HepG2 (cell line): ENCODE data around the gene RAD21L1. TPM values are rescaled to one million over a fixed set of nuclear protein-coding genes. Genes with fewer than 3 reads are reported as not detected.

Source experiments
- ATAC-seq: fragments of 200-7000 bp; cut with Tn5 transposase; 3 replicates; pipeline ENCODE4 v1.9.1; 2020; ENCODE audit warnings: mild to moderate bottlenecking, moderate library complexity
- BruUV-seq: library from RNA; stranded (reverse); fragments of 400-500 nt; replicated peaks from 2 replicates; lab custom pipeline; 2021; lab: Mats Ljungman, UMichigan
- CTCF ChIA-PET: fragments of 300-600 bp; formaldehyde crosslinking; extraction: SDS; loops from one replicate; lab custom pipeline; 2021; ENCODE audit warnings: low total read pairs, inconsistent platforms, low intra/inter-chr PET ratio; lab: Yijun Ruan, JAX
- POLR2A ChIA-PET: fragments of 350-600 bp; sonication (Branson Sonifier 250); formaldehyde crosslinking; loops from one replicate; lab custom pipeline; 2020; ENCODE audit warnings: antibody characterized with exemption, inconsistent platforms; lab: Yijun Ruan, JAX
- DNase-seq: peaks from one replicate; pipeline ENCODE4 v3.0.0-alpha.2; 2015; ENCODE audit warnings: low spot score
- FAIRE-seq: peaks from 3 replicates; lab custom pipeline; 2011; peaks lifted over from hg19 to GRCh38; lab: Jason Lieb, UNC
- H2AFZ ChIP-seq: one replicate; pipeline ENCODE4 v1.6.1; 2011; ENCODE audit warnings: low read length, inconsistent platforms
- H3K27ac ChIP-seq: fragments of 300-600 bp; 3 replicates; pipeline ENCODE4 v1.8.0; 2011; ENCODE audit warnings: mixed run types, mild to moderate bottlenecking, mixed read lengths, low read length, inconsistent platforms; ENCODE audit not compliant: insufficient read depth; ENCODE audit errors: extremely low read length
- H3K27me3 ChIP-seq, 2 experiments: fragments of 200-600 bp in 1 of 2; 2 replicates in 1 of 2; 3 replicates in 1 of 2; pipeline versions ENCODE4 v1.6.0 to v1.8.0; 2011; ENCODE audit warnings: low read length in 2 of 2, mild to moderate bottlenecking in 2 of 2, moderate library complexity in 2 of 2, inconsistent platforms in 1 of 2; ENCODE audit not compliant: insufficient read depth in 2 of 2, control insufficient read depth in 1 of 2
- H3K36me3 ChIP-seq, 2 experiments: fragments of 200-600 bp in 1 of 2; replicated peaks in 1 of 2; 2 replicates in 1 of 2; 3 replicates in 1 of 2; pipeline versions ENCODE4 v1.5.1 to v1.8.0; 2011; ENCODE audit warnings: low read length in 2 of 2, inconsistent platforms in 1 of 2; ENCODE audit not compliant: insufficient read depth in 2 of 2, control insufficient read depth in 1 of 2
- H3K4me1 ChIP-seq: 2 replicates; pipeline ENCODE4 v1.5.1; 2012; ENCODE audit warnings: low read length, inconsistent platforms; ENCODE audit not compliant: insufficient read depth
- H3K4me2 ChIP-seq: 2 replicates; pipeline ENCODE4 v1.6.0; 2011; ENCODE audit warnings: low read depth, low read length, inconsistent platforms
- H3K4me3 ChIP-seq, 3 experiments: fragments of 200-600 bp in 1 of 3; sonication (generic), shearing (Covaris generic) in 1 of 3; replicated peaks in 1 of 3; 2 replicates each; pipeline ENCODE4 v1.5.1; 2011 to 2016; ENCODE audit warnings: low read length in 3 of 3, inconsistent platforms in 2 of 3, low read depth in 2 of 3, mild to moderate bottlenecking in 2 of 3, control low read depth in 1 of 3, mixed read lengths in 1 of 3; ENCODE audit not compliant: insufficient read depth in 1 of 3
- H3K79me2 ChIP-seq: one replicate; pipeline ENCODE4 v1.6.1; 2011; ENCODE audit warnings: low read length, inconsistent platforms; ENCODE audit not compliant: insufficient read depth
- H3K9ac ChIP-seq: 2 replicates; pipeline ENCODE4 v1.6.0; 2011; ENCODE audit warnings: mild to moderate bottlenecking, low read depth, low read length, inconsistent platforms; ENCODE audit not compliant: insufficient read depth
- H3K9me3 ChIP-seq: 2 replicates; pipeline ENCODE4 v1.5.1; 2012; ENCODE audit warnings: mild to moderate bottlenecking, low read length
- H4K20me1 ChIP-seq: 2 replicates; pipeline ENCODE4 v1.6.0; 2011; ENCODE audit warnings: inconsistent platforms, mild to moderate bottlenecking, low read length, moderate library complexity; ENCODE audit not compliant: insufficient read depth
- DNMT1 ChIP-seq: sonication (generic); formaldehyde crosslinking; IDR thresholded peaks from 2 replicates; pipeline ENCODE4 v1.5.1; 2020; ENCODE audit warnings: mild to moderate bottlenecking, missing genetic modification reagents
- IKZF4 ChIP-seq: sonication (generic); formaldehyde crosslinking; IDR thresholded peaks from 2 replicates; pipeline ENCODE4 v1.5.1; 2020; ENCODE audit warnings: borderline replicate concordance, mild to moderate bottlenecking, low read depth, missing genetic modification reagents; ENCODE audit errors: not compliant biosample characterization
- SAP130 ChIP-seq: IDR thresholded peaks from 2 replicates; pipeline ENCODE4 v1.6.1; 2016; ENCODE audit warnings: low read depth
- SOX13 ChIP-seq, 3 experiments: fragments of 450-650 bp in 1 of 3; sonication (generic) in 1 of 3; formaldehyde crosslinking in 1 of 3; IDR thresholded peaks in 2 of 3; conservative IDR thresholded peaks in 1 of 3; 2 replicates each; pipeline versions ENCODE4 v1.5.0 to v1.6.1; 2016 to 2020; ENCODE audit warnings: antibody characterized with exemption in 1 of 3, mild to moderate bottlenecking in 1 of 3, missing compliant biosample characterization in 1 of 3, missing genetic modification reagents in 1 of 3, moderate library complexity in 1 of 3
- ZC3H4 ChIP-seq: sonication (generic); formaldehyde crosslinking; IDR thresholded peaks from 2 replicates; pipeline ENCODE4 v1.4.0; 2020; ENCODE audit warnings: missing genetic modification reagents, borderline replicate concordance
- ZNF142 ChIP-seq: sonication (generic); formaldehyde crosslinking; IDR thresholded peaks from 2 replicates; pipeline ENCODE4 v1.4.0; 2020; ENCODE audit warnings: missing genetic modification reagents
- ZNF329 ChIP-seq: sonication (generic); formaldehyde crosslinking; IDR thresholded peaks from 2 replicates; pipeline ENCODE4 v1.9.0; 2021; ENCODE audit warnings: low read depth, mild to moderate bottlenecking, missing genetic modification reagents
- ZNF33A ChIP-seq: sonication (generic); formaldehyde crosslinking; IDR thresholded peaks from 2 replicates; pipeline ENCODE4 v1.5.1; 2020; ENCODE audit warnings: missing genetic modification reagents, mild to moderate bottlenecking, moderate library complexity, borderline replicate concordance
- ZNF350 ChIP-seq: sonication (generic); formaldehyde crosslinking; IDR thresholded peaks from 2 replicates; pipeline ENCODE4 v1.4.0; 2020; ENCODE audit warnings: mild to moderate bottlenecking, low read depth, missing genetic modification reagents, borderline replicate concordance
- ZNF850 ChIP-seq: sonication (generic); formaldehyde crosslinking; conservative IDR thresholded peaks from 2 replicates; pipeline ENCODE4 v1.9.0; 2021; ENCODE audit warnings: mild to moderate bottlenecking, missing genetic modification reagents
- ZSCAN12 ChIP-seq: sonication (generic); formaldehyde crosslinking; IDR thresholded peaks from 2 replicates; pipeline ENCODE4 v1.9.0; 2021; ENCODE audit warnings: mild to moderate bottlenecking, missing genetic modification reagents
- WGBS: methylation state at CpG from one replicate; pipeline ENCODE4 v1.1.6; 2017; ENCODE audit warnings: low lambda C conversion rate; 5-methylcytosine and 5-hydroxymethylcytosine counted together
- in situ Hi-C: cut with HindIII; loops from 2 replicates; pipeline ENCODE4 v1.10.0; 2017; ENCODE audit warnings: low pct_unique_long_range_greater_than_20kb; ENCODE audit not compliant: extremely low pct_ligation_motif_present
- intact Hi-C: fragments of 100-400 bp; cut with micrococcal nuclease; formaldehyde crosslinking; loops from one replicate; pipeline ENCODE4 v1.10.0; 2022; ENCODE audit not compliant: unreplicated experiment
- polyA plus RNA-seq, 8 experiments: library from polyadenylated mRNA; depleted of rRNA in 3 of 8; stranded (reverse) in 7 of 8; unstranded in 1 of 8; fragments of >200 nt; fragmentation: Illumina TruSeq in 4 of 8; extraction: Trizol in 4 of 8; gene quantifications; 2 replicates each; pipeline versions ENCODE4 v1.2.1 to v1.2.3, GENCODE V29; 2011 to 2016; ENCODE audit warnings: low read depth in 4 of 8, missing spikeins in 1 of 8, mixed read lengths in 1 of 8; ENCODE audit not compliant: insufficient read depth in 1 of 8
- total RNA-seq, 5 experiments: library from RNA; depleted of rRNA; stranded (reverse); fragments of >200 nt; fragmentation: Illumina TruSeq; extraction: Trizol; gene quantifications; 2 replicates each; pipeline ENCODE4 v1.2.3, GENCODE V29; 2016; ENCODE audit warnings: low read depth in 1 of 5

The RAD21L1 gene
- total and polyA plus RNA-seq, 2 of the 13 experiments (the other 11 are each of a cell fraction or from before 2014, with no cell fraction given) = not detected

- ChIA-PET CTCF (no interaction called here), POLR2A (no interaction called here)
- DNase-seq = no peak
- H3K79me2 ChIP-seq = no peaks in the 10 kb centered on the region
- no peak overlapping the region for H3K27ac ChIP-seq
- no peak overlapping the region for H3K4me2 ChIP-seq
- no peaks in the 10 kb centered on the region for H3K9me3 ChIP-seq
- intact Hi-C loops = no loop called here
- H3K27me3 ChIP-seq = peaks cover 0 to 4% of the 10 kb centered on the region in 2 experiments; a peak in 1 of 5 replicates
- H3K4me3 ChIP-seq = no peak overlapping the region
- no peak overlapping the region for H2AFZ ChIP-seq
- BruUV-seq = no TSS peak
- in situ Hi-C loops = no loop called here
- H3K4me1 ChIP-seq = no peaks in the 10 kb centered on the region
- no peaks in the 10 kb centered on the region for H3K36me3 ChIP-seq
- no peak for TF ChIP-seq DNMT1 (CRISPR knock-in tag)
- TF ChIP-seq IKZF4 (CRISPR knock-in tag) = no peak
- no peak for TF ChIP-seq SAP130 (CRISPR knock-in tag)
- no peak for FAIRE-seq
- no peak for ATAC-seq
- no peak overlapping the region for H3K9ac ChIP-seq
- no peaks in the 10 kb centered on the region for H4K20me1 ChIP-seq
Measured at GRCh38 chr20:1241456-1241855, 15.6 kb downstream of the RAD21L1 start.

DNA sequence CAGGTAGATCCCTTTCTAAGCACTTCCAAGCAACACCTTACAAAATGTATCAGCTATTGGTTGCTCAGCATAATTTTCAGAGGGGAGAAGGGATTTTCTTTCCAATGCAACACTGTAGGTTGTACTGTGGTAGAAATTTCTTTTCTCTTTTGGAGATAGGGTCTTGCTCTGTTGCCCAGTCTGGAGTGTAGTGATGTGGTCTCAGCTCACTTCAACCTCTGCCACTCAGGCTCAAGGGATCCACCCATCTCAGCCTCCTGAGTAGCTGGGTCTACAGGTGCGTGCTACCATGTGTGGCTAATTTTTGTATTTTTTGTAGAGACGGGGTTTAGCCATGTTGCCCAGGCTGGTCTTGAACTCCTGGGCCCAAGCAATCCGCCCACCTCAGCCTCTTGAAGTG lies 16.3 kb downstream of the RAD21L1 start:
- H2AFZ ChIP-seq = no peak overlapping the region
- ATAC-seq (no peak), FAIRE-seq (no peak), DNase-seq (no peak)
- intact Hi-C loops = no loop called here
- H3K79me2 ChIP-seq = no peaks in the 10 kb centered on the region
- no peak overlapping the region for H3K9ac ChIP-seq
- no peak overlapping the region for H3K27ac ChIP-seq
- no peak overlapping the region for H3K4me3 ChIP-seq
- H3K4me2 ChIP-seq = no peak overlapping the region
- CTCF ChIA-PET = no interaction called here
- in situ Hi-C loops = no loop called here
- POLR2A ChIA-PET = no interaction called here
- no TSS peak for BruUV-seq
- H3K4me1 ChIP-seq = no peaks in the 10 kb centered on the region
- H3K36me3 ChIP-seq = no peaks in the 10 kb centered on the region
- WGBS = 0% methylated on average over 3 of the region's 3 CpGs
- no peaks in the 10 kb centered on the region for H4K20me1 ChIP-seq
- H3K27me3 ChIP-seq = peaks cover 0 to 4% of the 10 kb centered on the region in 2 experiments; a peak in 1 of 5 replicates
- H3K9me3 ChIP-seq = no peaks in the 10 kb centered on the region
- TF ChIP-seq ZNF142 (CRISPR knock-in tag) (no peak), ZC3H4 (CRISPR knock-in tag) (no peak), SOX13 (IDR thresholded peaks at IDR 0.05) (no peak), SOX13 (CRISPR knock-in tag; conservative IDR thresholded peaks at IDR 0.05 in 1 of 2, IDR thresholded peaks at IDR 0.05 in 1 of 2) (no peak), ZNF350 (CRISPR knock-in tag) (no peak), ZSCAN12 (no peak), ZNF33A (no peak), ZNF850 (CRISPR knock-in tag) (no peak), ZNF329 (no peak)
